Activated effector memory CD4-positive, alpha-beta T cell treated with anti-CD3 and anti-CD28 coated beads, Interleukin-2, amount 50 U/mL, for 16 hours (primary cell): ENCODE data around the gene GGA2.
"Not testable (repeated sequence)": the region's sequence is repeated elsewhere in the genome, so short reads cannot be mapped to it uniquely, and the experiment has no call there.

ENCODE experiments used
- DNase-seq: peaks from one replicate; pipeline ENCODE4 v3.0.0-alpha.2; 2020

GGA2 gene, protein sequence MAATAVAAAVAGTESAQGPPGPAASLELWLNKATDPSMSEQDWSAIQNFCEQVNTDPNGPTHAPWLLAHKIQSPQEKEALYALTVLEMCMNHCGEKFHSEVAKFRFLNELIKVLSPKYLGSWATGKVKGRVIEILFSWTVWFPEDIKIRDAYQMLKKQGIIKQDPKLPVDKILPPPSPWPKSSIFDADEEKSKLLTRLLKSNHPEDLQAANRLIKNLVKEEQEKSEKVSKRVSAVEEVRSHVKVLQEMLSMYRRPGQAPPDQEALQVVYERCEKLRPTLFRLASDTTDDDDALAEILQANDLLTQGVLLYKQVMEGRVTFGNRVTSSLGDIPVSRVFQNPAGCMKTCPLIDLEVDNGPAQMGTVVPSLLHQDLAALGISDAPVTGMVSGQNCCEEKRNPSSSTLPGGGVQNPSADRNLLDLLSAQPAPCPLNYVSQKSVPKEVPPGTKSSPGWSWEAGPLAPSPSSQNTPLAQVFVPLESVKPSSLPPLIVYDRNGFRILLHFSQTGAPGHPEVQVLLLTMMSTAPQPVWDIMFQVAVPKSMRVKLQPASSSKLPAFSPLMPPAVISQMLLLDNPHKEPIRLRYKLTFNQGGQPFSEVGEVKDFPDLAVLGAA

DNA sequence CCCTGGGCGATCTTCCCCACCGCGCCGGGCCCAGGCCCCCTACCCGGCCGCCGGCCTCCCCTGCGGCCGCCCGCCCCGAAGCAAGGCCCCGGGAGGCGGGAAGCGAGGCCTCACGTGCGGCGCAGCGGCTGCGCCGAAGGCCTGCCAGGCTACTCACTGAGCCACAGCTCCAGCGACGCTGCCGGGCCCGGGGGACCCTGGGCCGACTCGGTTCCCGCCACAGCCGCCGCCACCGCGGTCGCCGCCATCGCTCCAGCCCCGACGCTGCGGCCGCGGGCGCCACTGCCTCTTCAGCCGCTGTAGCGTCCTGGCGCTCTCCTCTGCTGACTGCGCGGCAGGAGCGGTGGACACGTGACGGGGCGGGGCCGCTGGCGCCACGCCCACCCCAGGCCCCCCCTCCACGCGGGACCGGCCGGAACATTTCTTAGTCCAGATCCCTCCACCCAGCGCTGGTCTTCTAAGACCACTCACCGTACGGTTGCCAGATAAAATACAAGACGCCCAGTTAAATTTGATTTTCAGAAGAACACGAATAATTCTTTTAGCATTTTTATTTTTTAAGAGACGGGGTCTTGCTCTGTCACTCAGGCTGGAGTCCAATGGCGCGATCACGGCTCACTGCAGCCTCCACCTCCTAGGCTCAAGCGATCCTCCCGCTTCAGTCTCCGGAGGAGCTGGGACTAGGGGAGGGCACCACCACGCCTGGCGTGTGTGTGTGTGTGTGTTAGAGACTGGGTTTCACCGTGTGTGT is at the start of gene GGA2:
Gene GGA2 (minus strand): TSS at position 331 of the 751 bp plus-strand sequence. CDS start 83 bp downstream, at position 248.
- DNase-seq, result peak; percentile 93

DNA sequence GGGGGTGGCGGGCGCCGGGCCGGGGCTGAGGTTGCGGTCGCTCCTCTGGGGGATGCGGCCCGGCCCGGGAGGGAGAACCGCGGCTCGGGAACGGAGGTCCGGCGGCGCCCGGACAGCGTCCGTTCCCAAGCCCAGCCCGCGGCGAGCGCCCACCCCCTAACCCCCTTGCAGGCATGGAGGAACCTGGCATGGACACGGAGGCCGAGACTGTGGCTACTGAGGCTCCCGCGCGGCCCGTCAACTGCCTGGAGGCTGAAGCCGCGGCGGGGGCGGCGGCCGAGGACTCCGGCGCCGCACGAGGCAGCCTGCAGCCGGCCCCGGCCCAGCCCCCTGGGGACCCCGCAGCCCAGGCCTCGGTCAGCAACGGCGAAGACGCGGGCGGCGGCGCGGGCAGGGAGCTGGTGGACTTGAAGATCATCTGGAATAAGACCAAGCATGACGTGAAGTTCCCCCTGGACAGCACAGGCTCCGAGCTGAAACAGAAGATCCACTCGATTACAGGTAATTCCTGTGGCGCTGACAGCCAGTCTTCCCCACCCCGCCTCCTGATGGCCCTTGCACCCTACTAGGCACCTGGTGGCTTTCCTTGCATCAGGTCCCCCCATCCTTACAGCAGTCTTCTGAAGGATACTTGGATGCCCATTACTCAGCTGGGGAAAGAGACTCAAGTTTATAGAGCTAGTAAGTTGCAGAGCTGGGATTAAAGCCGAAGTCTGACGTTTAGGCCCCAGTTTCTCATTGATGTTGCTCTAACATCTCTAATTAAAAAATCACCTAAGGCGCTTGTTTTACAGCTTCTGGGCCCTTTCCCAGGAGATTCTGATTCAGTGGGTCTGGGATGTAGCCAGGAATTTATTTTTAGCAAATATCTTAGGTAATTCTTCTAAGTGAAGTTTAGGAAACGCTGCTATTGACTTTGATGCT is 47.7 kb upstream of the GGA2 start:
- DNase-seq, result no peak

DNA sequence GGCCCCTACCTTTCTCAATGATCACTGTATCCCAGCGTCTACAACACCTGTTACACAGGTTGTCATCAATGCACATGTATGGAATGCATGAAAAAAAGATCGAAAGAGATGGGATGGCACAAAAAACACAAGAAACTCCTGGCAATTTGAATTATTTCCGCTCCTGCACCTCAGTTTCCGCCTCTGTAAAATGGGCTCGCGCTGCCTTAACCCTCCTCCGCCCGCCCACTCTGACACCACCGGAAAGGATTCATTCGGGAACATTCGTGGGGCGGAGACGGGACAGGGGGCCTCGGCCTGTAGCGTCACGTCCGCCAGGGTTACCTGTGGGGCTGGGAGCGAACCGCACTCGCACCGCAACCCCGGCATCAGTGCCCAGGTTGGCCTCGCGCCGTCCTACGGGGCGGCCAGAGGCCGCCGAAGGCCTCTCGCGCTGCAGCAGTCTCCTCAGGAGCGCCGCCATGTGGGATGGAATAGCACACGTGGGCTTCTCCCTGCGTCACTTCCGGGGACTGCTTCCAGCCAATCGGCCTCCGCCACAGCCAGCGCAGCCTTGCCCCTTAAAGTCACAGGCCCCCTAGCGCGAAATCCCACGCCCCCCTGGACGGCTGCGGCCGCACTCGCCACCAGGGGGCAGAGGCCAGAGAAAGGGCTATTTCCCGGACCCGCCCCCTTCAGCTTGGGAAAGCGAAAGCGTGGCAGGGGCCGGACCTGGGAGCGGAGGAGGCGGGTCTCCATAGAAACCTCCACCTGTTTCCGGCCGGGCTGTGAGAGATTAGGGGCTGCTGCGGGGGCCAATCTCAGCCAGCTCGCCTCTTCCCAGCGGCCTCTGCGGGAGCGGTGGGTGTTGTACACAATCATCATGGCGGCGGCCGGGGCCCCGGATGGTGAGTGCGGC is 46.8 kb upstream of the GGA2 start, which contains the start of the genes EARS2 and UBFD1:
Gene EARS2 (minus strand): TSS at position 470 of the 898 bp plus-strand sequence. CDS start 7 bp downstream, at position 463.
Gene UBFD1 (plus strand): TSS at position 847 of the 898 bp plus-strand sequence. CDS start 16 bp downstream, at position 863.
- DNase-seq, result peak; percentile 99

DNA sequence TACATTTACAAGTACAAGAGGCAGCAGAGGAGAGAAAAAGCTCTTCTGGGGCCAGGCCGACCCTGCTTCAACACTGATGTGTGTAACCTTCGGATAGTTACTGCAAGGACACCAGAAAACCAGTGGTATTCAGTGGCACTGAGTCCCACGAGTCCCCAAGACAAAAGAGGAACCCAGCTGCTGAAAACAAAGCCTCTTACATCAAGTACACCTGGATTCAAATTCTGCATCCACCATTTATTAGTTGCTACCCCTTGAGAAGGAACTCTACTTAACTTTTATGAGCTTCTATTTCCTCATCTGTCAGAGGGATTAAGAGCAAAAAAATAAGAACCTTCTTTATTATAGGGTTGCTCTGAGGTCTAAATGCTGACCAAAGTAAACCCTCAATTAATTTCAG is 44.2 kb upstream of the GGA2 start:
- no peak for DNase-seq

DNA sequence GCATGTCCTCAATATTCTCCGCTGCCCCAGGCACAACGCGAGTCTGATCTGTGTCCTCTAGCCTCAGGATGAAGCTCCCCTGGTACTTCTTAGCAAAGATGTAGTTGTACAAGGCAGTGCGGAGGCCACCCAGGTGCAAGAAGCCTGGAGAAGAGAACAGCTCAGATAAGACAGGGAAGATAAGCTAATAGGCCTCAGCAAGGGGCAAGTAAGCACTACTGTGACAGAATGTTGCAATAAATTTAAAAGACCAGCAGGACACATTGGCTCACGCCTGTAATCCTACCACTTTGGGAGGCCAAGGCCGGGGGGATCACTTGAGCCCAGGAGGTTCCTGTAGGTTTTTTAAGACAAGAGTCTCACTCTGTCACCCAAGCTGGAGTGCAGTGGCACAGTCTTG is 41.9 kb upstream of the GGA2 start:
- DNase-seq, result no peak

DNA sequence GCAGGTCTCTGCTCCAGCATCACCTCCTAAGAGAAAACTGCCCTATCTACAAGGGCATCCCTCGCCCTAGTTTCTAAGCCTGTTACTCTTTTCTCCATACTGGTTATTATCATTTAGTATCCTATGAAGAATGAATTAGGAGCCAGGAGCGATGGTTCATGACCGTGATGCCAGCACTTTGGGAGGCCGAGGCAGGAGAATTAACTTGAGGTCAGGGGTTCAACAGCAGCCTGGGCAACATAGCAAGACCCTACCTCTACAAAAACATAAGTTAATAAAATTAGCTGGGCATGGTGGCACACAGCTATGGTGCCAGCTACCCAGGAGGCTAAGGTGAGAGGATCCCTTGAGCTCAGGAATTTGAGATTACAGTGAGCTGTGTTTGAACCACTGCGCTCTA is 39.6 kb upstream of the GGA2 start:
- no peak for DNase-seq

DNA sequence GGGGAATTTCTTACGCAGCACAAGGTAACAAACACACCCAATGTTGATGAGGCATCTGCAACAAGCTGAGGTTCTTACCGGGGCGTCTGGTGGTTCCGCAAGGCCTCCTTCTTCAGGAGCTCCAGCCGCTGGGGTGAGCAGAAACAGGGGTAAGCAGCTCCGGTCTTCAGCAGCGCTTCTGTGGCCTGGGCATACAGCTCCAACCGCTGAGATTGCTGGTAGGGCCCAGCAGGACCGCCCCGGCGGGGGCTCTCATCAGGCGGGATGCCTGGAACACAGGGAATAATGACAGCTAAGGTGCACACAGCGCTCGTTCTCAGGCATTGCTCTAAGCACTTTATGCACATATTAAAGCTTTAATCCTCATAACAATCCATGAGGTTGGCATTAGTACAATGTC is 34.1 kb upstream of the GGA2 start:
- DNase-seq, result no peak

DNA sequence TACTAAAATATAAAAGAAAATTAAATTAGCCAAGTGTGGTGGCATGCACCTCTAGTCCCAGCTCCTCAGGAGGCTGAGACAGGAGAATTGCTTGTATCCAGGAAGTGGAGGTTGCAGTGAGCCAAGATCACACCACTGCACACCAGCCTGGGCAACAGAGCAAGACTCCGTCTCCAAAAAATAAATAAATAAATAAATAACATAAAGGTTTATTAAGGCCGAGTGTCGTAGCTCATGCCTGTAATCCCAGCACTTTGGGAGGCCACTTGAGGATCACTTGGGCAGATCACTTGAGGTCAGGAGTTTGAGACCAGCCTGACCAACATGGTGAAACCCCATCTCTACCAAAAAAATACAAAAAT is 30.5 kb upstream of the GGA2 start:
- DNase-seq, result not testable (repeated sequence)

DNA sequence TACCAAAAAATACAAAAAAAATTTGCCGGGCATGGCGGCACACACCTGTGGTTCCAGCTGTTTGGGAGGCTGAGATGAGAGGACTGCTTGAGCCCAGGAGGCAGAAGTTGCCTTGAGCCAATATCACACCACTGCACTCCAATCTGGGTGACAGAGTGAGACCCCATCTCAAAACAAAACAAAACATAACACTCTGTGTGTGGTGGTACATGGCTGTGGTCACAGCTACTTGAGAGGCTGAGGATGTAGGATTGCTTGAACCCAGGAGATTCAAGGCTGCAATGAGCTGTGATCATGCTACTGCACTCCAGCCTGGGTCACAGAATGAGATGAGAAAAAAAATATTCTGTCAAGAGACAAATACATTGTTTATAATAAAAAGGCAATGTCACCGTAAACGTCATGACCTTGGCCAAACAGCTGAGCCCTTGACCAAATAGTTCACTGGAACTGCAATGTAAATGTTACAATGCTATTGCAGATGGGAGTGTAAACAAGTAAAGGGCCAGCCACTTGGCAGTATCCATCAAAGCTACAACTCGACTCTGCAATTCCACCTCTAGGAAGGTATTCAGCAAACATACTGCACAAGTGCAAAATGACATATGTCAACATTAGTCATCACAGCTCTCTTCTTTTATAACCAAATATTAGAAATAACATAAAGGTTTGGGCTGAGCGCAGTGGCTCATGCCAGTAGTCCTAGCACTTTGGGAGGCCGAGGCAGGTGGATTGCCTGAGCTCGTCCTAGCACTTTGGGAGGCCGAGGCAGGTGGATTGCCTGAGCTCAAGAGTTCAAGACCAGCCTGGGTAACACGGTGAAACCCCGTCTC is 29.9 kb upstream of the GGA2 start:
- DNase-seq, result no peak

DNA sequence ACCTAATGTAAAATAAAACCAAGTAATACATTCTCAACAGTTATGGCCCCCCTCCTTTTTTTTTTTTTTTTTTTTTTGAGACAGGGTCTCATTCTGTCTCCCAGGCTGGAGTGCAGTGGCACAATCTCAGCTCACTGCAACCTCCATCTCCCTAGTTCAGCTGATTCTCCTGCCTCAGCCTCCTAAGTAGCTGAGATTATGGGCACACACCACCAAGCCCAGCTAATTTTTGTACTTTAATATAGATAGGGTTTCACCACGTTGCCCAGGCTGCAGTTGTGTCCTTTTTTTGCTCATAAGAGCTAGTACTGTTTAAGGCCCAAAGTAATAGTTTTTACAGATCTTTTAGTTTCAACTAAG is 28.6 kb upstream of the GGA2 start:
- DNase-seq, result no peak

DNA sequence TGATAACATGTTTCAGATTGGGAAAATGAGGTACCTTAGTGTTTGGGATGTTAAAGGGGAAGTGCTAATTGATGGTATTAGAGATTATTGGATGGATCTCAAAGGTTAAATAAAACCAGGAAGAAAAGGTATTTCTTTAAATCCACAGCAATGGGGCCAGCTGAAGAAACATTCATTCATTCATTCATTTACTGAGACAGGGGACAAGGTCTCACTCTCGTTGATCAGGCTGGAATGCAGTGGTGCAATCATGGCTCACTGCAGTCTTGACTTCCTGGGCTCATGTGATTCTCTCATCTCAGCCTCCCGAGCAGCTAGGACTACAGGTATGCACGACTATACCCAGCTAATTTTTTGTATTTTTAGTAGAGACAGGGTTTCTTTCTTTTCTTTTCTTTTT is 27.1 kb upstream of the GGA2 start:
- no peak for DNase-seq

DNA sequence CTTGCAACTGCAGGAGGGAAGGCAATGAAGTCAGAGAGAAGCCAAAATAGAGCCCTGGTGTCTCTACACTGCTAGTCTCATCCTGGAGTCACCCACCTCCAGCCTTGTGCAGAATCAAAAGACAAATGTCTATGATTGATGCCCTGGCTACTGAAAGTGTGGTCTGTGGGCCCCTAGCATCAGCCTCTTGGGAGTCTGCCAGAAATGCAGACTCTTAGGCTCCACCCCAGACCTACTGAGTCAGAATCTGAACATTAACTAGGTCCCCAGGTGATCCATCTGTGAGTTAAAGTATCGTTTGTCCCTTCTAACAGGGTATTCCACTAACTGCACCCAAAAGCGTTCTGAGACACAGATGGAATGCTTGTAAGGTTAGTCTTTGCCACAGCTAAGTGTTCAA is 25.6 kb upstream of the GGA2 start:
- no peak for DNase-seq

DNA sequence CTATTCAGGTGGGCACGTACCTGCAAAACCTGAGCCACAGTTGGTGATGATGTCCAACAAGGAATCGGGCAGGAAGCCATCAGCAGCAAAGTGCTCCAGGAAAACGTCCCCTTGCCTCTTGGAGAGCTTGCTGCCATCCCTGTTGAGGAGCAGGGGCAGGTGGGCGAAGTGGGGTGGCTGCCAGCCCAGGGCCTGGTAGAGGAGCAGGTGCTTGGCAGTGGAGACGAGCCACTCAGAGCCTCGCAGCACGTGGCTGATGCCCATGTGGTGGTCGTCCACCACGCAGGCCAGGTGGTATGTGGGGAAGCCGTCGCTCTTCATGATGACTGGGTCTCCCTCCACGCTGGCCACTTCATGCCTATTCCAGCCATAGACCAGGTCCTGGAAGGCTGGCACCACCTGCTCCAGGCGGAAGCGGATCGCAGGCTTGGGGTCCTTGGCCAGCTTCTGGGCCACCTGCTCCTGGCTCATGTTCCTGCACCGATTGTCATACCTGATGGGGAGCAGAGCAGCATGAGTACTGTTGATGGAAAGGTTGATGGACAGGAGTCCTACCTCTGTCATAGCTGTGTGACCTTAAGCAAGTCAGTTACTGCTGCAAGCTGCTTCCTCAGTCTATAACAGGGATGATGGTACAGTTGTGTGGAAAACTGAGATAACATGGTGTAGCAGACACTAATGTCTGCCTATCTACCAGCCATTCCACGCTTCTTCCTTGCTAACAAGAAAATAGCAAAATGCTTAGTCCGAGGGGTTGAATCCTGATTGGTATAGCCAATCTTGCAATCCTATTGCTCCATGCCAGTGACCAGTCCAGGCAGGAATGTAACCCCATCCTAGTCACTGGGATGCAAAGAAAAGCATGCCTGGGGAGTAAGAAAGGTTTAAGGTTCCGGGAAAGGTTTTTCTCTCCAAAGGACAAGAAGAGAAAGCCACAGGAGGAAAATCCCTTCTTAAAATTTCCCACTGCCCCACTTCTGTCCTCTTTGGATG is 24.9 kb upstream of the GGA2 start:
- no peak for DNase-seq

DNA sequence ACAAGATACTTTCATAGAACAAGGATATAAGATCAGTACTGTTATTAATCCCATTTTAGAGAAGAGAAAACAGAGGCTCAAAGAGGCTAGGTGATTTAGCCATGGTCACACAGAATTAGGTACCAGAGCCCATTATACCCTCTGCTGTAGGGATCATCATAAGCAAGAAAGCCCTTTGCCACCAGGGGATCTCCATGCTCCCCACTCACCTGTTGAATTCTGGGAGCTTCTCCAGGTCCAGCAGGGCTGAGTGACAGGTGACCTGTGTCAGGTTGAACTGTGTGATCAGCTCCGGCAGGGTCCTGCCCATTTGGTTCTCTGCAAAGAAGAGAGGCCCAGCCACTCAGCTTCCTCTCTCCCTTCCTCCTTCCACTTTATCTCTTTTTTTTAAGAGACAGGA is 22.2 kb upstream of the GGA2 start:
- DNase-seq, result no peak

DNA sequence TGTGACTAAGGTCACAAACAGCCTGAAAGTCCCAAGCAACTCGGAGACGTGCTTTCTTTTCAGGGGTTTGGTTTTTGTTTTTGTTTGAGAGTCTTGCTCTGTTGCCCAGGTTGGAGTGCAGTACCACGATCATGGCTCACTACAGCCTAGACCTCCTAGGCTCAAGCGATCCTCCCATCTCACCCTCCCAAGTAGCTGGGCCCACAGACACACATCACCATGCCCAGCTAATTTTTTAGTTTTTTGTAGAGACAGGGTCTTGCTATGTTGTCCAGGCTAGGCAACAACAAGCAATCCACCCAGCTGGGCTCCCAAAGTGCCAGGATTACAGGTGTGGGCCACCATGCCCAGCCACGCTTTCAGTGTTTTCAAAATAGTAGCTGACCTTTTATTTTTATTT is 19.8 kb upstream of the GGA2 start:
- no peak for DNase-seq

DNA sequence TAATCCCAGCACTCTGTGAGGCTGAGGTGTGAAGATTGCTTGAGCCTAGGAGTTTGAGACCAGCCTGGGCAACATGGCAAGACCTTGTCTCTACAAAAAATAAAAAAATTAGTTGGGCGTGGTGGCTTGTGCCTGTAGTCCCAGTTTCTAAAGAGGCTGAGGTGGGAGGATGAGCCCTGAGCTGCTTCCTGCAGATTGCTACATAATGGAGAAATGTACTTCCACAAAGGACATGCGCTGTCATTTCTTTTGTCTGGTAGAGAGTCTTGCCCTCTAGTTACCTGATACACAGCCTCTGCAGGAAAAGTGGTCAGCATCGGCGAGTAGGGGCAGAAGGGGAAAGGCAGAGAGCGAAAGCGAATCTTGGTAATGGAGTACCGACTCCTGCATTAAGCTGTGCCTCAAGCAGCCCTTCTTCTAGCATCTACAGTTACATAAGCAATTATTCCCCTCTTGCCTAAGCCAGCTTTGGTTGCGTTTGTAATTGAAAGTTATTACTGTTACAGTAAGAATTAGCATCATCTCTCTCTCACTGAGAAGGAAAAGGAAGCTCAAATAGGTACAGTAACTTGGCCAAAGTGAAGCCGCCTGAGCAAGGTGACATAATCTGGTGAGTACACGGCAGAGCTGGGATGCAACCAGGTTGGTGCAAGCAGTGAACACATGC is 18.5 kb upstream of the GGA2 start:
- DNase-seq, result no peak

DNA sequence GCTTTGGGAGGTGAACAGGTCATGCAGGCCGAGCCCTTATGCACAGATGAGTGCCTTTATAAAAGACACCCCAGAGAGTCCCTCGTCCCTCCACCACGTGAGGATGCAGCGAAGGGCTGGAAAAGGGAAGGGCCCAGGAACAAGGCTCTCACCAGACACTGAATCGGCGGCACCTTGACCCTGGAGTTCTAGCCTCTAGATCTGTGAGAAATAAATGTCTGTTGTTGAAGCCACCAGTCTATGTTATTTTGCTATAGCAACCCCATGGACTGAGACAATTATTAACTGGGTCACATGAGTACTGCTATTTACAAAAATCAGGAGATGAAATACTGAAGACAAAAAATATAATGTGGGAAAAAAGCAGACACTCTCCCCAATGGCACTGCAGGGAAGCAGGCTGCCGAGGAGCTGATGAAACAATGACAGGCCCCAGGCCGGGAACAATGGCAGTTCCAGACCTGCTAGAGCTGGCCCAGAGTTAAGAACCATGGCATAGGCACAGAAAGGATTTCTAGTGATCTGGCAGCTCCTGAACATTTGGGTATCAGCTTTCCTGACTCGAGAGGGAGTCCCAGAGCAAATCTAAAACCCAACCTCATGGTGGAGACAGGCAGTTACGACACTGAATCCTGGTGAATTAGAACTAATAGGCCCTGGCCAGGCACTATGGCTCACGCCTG is 17.8 kb upstream of the GGA2 start:
- no peak for DNase-seq

DNA sequence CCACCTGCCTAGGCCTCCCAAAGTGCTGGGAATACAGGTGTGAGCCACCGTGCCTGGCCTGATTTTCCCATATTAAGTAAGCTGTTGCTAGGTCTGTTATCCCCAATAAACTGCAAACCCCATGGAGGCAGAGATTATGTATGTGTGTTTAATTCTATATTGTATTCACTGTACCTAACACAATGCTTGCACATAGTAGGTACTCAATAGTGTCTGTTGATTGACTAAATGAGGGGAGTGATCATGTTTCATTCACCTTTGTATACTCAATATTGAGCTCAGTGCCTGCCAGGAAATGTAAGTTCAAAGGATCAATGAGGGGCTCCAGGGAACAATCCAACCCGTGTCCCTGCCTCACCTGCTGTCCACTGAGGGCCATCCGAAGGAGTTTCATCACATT is 14.6 kb upstream of the GGA2 start:
- no peak for DNase-seq
